Measurements from ENCODE around the gene LY6G5B.
A peak's percentile ranks its signal among the peaks of the same experiment; 100 is the strongest.

The LY6G5B gene

DNA sequence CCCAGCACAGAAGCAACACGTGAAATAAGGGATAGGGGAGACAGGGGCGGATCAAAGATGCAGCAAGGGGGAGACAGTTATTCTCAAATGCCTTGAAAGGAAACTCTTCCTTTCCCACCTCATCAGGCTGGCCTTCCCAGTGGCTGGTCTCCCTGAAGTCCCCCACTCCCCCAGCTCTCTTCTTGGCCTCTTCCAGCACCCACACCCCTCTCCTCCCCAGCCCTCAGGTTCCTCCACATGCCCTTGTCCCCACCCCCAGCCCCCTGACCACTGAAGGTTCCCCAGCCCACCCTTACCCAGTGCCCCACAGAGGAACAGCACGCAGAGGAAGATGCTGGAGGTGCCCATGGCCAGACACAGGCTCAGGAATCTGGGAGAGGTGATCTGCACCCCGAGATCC is 43.7 kb downstream of the LY6G5B start:
- Histone ChIP-seq H3K23ac (ENCODE audit: low read depth, low read length, poor library complexity) (no peak overlapping the region), H2BK12ac (ENCODE audit: low read length) (no peak overlapping the region), H3K4ac (ENCODE audit: low read length) (no peak overlapping the region), H3K4me1 (ENCODE audit: control insufficient read depth in 2 of 2, insufficient read depth in 1 of 2, low read depth in 1 of 2, low read length in 2 of 2) (peaks cover 13 to 17% of the 10 kb centered on the region in 2 donors), H3K9me3 (replicated peaks in 1 of 2; ENCODE audit: control insufficient read depth in 2 of 2, insufficient read depth in 1 of 2, low read depth in 1 of 2, low read length in 2 of 2) (no peaks in the 10 kb centered on the region), H4K91ac (ENCODE audit: low read depth, low read length, poor library complexity) (no peak overlapping the region), H4K8ac (ENCODE audit: low read depth, low read length) (no peak overlapping the region), H3K79me1 (ENCODE audit: low read depth, low read length) (no peaks in the 10 kb centered on the region), H3K4me3 (ENCODE audit: low read length in 2 of 2) (no peak overlapping the region), H3K14ac (ENCODE audit: low read length) (no peak overlapping the region), H2BK15ac (ENCODE audit: low read length) (peak overlapping the region; percentile 7), H2AFZ (ENCODE audit: low read length) (peak overlapping the region; percentile 84), H3K9ac (ENCODE audit: low read depth, low read length, poor library complexity) (no peak overlapping the region), H3K36me3 (replicated peaks in 1 of 2; ENCODE audit: control insufficient read depth in 2 of 2, insufficient read depth in 2 of 2, low read length in 2 of 2) (no peaks in the 10 kb centered on the region), H2BK120ac (ENCODE audit: low read depth, low read length) (no peak overlapping the region), H3K4me2 (ENCODE audit: insufficient read depth, low read length, poor library complexity, severe bottlenecking) (no peak overlapping the region), H3K27ac (replicated peaks; ENCODE audit: low read length) (no peak overlapping the region), H2AK5ac (ENCODE audit: low read depth, low read length) (peak overlapping the region; percentile 40), H3K27me3 (ENCODE audit: control insufficient read depth in 3 of 3, insufficient read depth in 3 of 3, low read depth in 1 of 3, low read length in 3 of 3) (peaks cover 0 to 8% (median 0%) of the 10 kb centered on the region in 3 experiments), H2BK5ac (ENCODE audit: low read length) (no peak overlapping the region), H3K18ac (ENCODE audit: low read length) (peak overlapping the region; percentile 73)
- WGBS, 2 donors (ENCODE audit: extremely low coverage in 2 of 2, insufficient read length in 2 of 2, insufficient replicate concordance in 1 of 2): no CpG with 5 or more reads among the region's 4 CpGs
- no peak for DNase-seq (ENCODE audit: low spot score)

GRCh38 chr6:31713991-31714684 is 44.4 kb downstream of the LY6G5B start:
- peaks cover 0 to 8% (median 0%) of the 10 kb centered on the region in 3 experiments for H3K27me3 ChIP-seq (ENCODE audit: control insufficient read depth in 3 of 3, insufficient read depth in 3 of 3, low read depth in 1 of 3, low read length in 3 of 3)
- no peak overlapping the region for H3K4me3 ChIP-seq (ENCODE audit: low read length in 2 of 2)
- H3K36me3 ChIP-seq (replicated peaks in 1 of 2; ENCODE audit: control insufficient read depth in 2 of 2, insufficient read depth in 2 of 2, low read length in 2 of 2): no peaks in the 10 kb centered on the region
- H4K8ac ChIP-seq (ENCODE audit: low read depth, low read length): no peak overlapping the region
- no peak overlapping the region for H3K27ac ChIP-seq (replicated peaks; ENCODE audit: low read length)
- no peaks in the 10 kb centered on the region for H3K79me1 ChIP-seq (ENCODE audit: low read depth, low read length)
- peak; percentile 44 for DNase-seq (ENCODE audit: low spot score)
- H4K91ac ChIP-seq (ENCODE audit: low read depth, low read length, poor library complexity): no peak overlapping the region
- H3K14ac ChIP-seq (ENCODE audit: low read length): no peak overlapping the region
- H2BK5ac ChIP-seq (ENCODE audit: low read length): no peak overlapping the region
- H2AFZ ChIP-seq (ENCODE audit: low read length): peak overlapping the region; percentile 84
- H3K4me2 ChIP-seq (ENCODE audit: insufficient read depth, low read length, poor library complexity, severe bottlenecking): peak overlapping the region; percentile 23
- no peak overlapping the region for H3K23ac ChIP-seq (ENCODE audit: low read depth, low read length, poor library complexity)
- no peak overlapping the region for H2BK120ac ChIP-seq (ENCODE audit: low read depth, low read length)
- no peak overlapping the region for H3K4ac ChIP-seq (ENCODE audit: low read length)
- H2BK12ac ChIP-seq (ENCODE audit: low read length): no peak overlapping the region
- H2BK15ac ChIP-seq (ENCODE audit: low read length): no peak overlapping the region
- no CpG with 5 or more reads among the region's 5 CpGs for WGBS, 2 donors (ENCODE audit: extremely low coverage in 2 of 2, insufficient read length in 2 of 2, insufficient replicate concordance in 1 of 2)
- H2AK5ac ChIP-seq (ENCODE audit: low read depth, low read length): no peak overlapping the region
- peak overlapping the region; percentile 73 for H3K18ac ChIP-seq (ENCODE audit: low read length)
- H3K9me3 ChIP-seq (replicated peaks in 1 of 2; ENCODE audit: control insufficient read depth in 2 of 2, insufficient read depth in 1 of 2, low read depth in 1 of 2, low read length in 2 of 2): no peaks in the 10 kb centered on the region
- no peak overlapping the region for H3K9ac ChIP-seq (ENCODE audit: low read depth, low read length, poor library complexity)
- H3K4me1 ChIP-seq (ENCODE audit: control insufficient read depth in 2 of 2, insufficient read depth in 1 of 2, low read depth in 1 of 2, low read length in 2 of 2): peaks cover 13 to 17% of the 10 kb centered on the region in 2 donors

GRCh38 chr6:31715022-31715958 is 45.5 kb downstream of the LY6G5B start, which contains the start of gene LY6G6D:
TSS of gene LY6G6D (plus strand) at chr6:31715348. CDS start at chr6:31715356, 8 bp downstream.
- H3K4ac ChIP-seq (ENCODE audit: low read length): no peak within 1 kb of the TSS
- H2BK120ac ChIP-seq (ENCODE audit: low read depth, low read length): peak within 1 kb of the TSS; percentile 33
- no CpG with 5 or more reads among the region's 16 CpGs for WGBS, 2 donors (ENCODE audit: extremely low coverage in 2 of 2, insufficient read length in 2 of 2, insufficient replicate concordance in 1 of 2)
- H3K14ac ChIP-seq (ENCODE audit: low read length): no peak within 1 kb of the TSS
- H3K9ac ChIP-seq (ENCODE audit: low read depth, low read length, poor library complexity): no peak within 1 kb of the TSS
- peak within 1 kb of the TSS; percentile 71 for H2BK15ac ChIP-seq (ENCODE audit: low read length)
- no peak within 1 kb of the TSS for H3K27ac ChIP-seq (replicated peaks; ENCODE audit: low read length)
- no peaks in the 10 kb centered on the region for H3K36me3 ChIP-seq (replicated peaks in 1 of 2; ENCODE audit: control insufficient read depth in 2 of 2, insufficient read depth in 2 of 2, low read length in 2 of 2)
- H3K9me3 ChIP-seq (replicated peaks in 1 of 2; ENCODE audit: control insufficient read depth in 2 of 2, insufficient read depth in 1 of 2, low read depth in 1 of 2, low read length in 2 of 2): no peaks in the 10 kb centered on the region
- peak within 1 kb of the TSS; percentile 20 for H4K8ac ChIP-seq (ENCODE audit: low read depth, low read length)
- peaks cover 0 to 8% (median 0%) of the 10 kb centered on the region in 3 experiments for H3K27me3 ChIP-seq (ENCODE audit: control insufficient read depth in 3 of 3, insufficient read depth in 3 of 3, low read depth in 1 of 3, low read length in 3 of 3)
- H3K79me1 ChIP-seq (ENCODE audit: low read depth, low read length): no peaks in the 10 kb centered on the region
- H2BK5ac ChIP-seq (ENCODE audit: low read length): no peak within 1 kb of the TSS
- H3K4me2 ChIP-seq (ENCODE audit: insufficient read depth, low read length, poor library complexity, severe bottlenecking): no peak within 1 kb of the TSS
- no peak for DNase-seq (ENCODE audit: low spot score)
- H3K18ac ChIP-seq (ENCODE audit: low read length): peak within 1 kb of the TSS; percentile 23
- no peak within 1 kb of the TSS for H2AK5ac ChIP-seq (ENCODE audit: low read depth, low read length)
- H2AFZ ChIP-seq (ENCODE audit: low read length): peak within 1 kb of the TSS; percentile 84
- no peak within 1 kb of the TSS for H4K91ac ChIP-seq (ENCODE audit: low read depth, low read length, poor library complexity)
- peaks cover 13 to 17% of the 10 kb centered on the region in 2 donors for H3K4me1 ChIP-seq (ENCODE audit: control insufficient read depth in 2 of 2, insufficient read depth in 1 of 2, low read depth in 1 of 2, low read length in 2 of 2)
- no peak within 1 kb of the TSS for H3K4me3 ChIP-seq (ENCODE audit: low read length in 2 of 2)
- H2BK12ac ChIP-seq (ENCODE audit: low read length): no peak within 1 kb of the TSS
- H3K23ac ChIP-seq (ENCODE audit: low read depth, low read length, poor library complexity): no peak within 1 kb of the TSS

Data from neuronal stem cell (in vitro differentiated cells).